Activated B cell treated with CpG ODN at 0.5 μM for 24 hours (primary cell): ENCODE data around the gene AGMO. TPM values are rescaled to one million over a fixed set of nuclear protein-coding genes. Genes with fewer than 3 reads are reported as not detected.

ENCODE experiments used
- ATAC-seq: fragments of 200-7000 bp; cut with Tn5 transposase; one replicate; pipeline ENCODE4 v1.10.0; 2021; ENCODE audit warnings: low read depth, mild to moderate bottlenecking, moderate library complexity
- CTCF ChIA-PET: fragments of 350-600 bp; sonication (Branson Sonifier 250); formaldehyde crosslinking; loops from one replicate; lab custom pipeline; 2021; ENCODE audit warnings: antibody characterized with exemption; lab: Charles Lee
- POLR2A ChIA-PET: fragments of 350-600 bp; sonication (Branson Sonifier 250); formaldehyde crosslinking; loops from one replicate; lab custom pipeline; 2021; ENCODE audit warnings: antibody characterized with exemption; lab: Charles Lee
- DNase-seq: peaks from one replicate; pipeline ENCODE4 v3.0.0; 2022
- H3K27ac Mint-ChIP-seq: one replicate; pipeline ENCODE4 v1.8.0; 2020; ENCODE audit warnings: mixed read lengths
- H3K27me3 Mint-ChIP-seq: one replicate; pipeline ENCODE4 v1.8.0; 2021; ENCODE audit warnings: mixed read lengths
- H3K36me3 Mint-ChIP-seq: one replicate; pipeline ENCODE4 v1.8.0; 2021; ENCODE audit warnings: low read depth, mixed read lengths
- H3K4me1 Mint-ChIP-seq: one replicate; pipeline ENCODE4 v1.8.0; 2021; ENCODE audit warnings: mixed read lengths
- H3K4me3 Mint-ChIP-seq: one replicate; pipeline ENCODE4 v1.8.0; 2020; ENCODE audit warnings: mild to moderate bottlenecking, mixed read lengths
- H3K9me3 Mint-ChIP-seq: one replicate; pipeline ENCODE4 v1.8.0; 2020; ENCODE audit warnings: mixed read lengths
- CTCF ChIP-seq: fragments of 200-600 bp; IDR thresholded peaks from one replicate; pipeline ENCODE4 v1.8.0; 2022; ENCODE audit warnings: antibody characterized with exemption, mild to moderate bottlenecking
- intact Hi-C: fragments of 100-400 bp; cut with micrococcal nuclease; formaldehyde crosslinking; loops from one replicate; pipeline ENCODE4 v1.15.1; 2024
- total RNA-seq: library from RNA; stranded (reverse); gene quantifications from 2 replicates; pipeline ENCODE4 v1.2.3, GENCODE V29; 2022

The AGMO gene
- total RNA-seq, 1 donor from 2014 or later: not detected

DNA sequence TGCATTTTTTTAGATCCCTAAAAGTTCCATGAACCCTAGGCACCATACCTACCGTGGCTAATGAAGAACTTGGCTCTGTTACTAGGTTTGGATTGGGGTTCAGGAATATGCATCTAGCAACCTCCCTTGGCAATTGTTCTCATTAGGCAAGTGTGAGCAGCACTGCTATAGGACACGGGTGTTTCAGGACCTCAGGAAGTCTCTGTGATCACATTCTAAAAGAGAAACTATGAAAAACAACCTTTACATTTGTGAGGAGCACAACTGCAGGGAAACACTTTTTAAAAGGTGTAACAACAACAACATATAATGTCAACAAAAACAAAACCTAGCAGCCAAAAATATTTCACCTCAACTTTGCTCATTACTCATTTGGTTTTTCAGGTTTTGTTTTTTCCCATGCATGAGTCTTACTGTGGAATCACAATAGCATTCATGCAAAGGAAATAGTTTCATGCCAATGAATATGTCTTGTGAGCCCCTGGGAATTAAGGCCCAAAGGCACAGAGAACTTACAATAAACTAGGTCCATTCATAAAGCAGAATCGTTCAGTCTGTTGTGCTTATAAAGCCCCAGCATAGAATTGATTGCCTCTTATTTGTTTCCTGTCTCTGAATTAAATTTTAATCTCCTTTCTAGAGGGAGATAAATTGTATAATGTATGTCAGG, 403.5 kb downstream of the AGMO start:
- POLR2A ChIA-PET: no interaction called here
- Mint-ChIP-seq H3K27ac (no peak overlapping the region), H3K4me1 (no peaks in the 10 kb centered on the region), H3K9me3 (peaks cover 5% of the 10 kb centered on the region), H3K27me3 (no peaks in the 10 kb centered on the region), H3K4me3 (no peak overlapping the region), H3K36me3 (no peaks in the 10 kb centered on the region)
- TF ChIP-seq CTCF: no peak
- CTCF ChIA-PET: no interaction called here
- intact Hi-C loops: no loop called here
- DNase-seq (no peak), ATAC-seq (no peak)

Other genes starting within 250 kb of the AGMO start
- not detected in 2 replicates for gene MEOX2, start 124.7 kb upstream of the AGMO start, total RNA-seq